ENCODE results near the gene LRRK2. TPM values are rescaled to one million over a fixed set of nuclear protein-coding genes. Genes with fewer than 3 reads are reported as not detected.

LRRK2 gene
- total RNA-seq, 1 experiment from 2014 or later: 0.13 TPM

DNA sequence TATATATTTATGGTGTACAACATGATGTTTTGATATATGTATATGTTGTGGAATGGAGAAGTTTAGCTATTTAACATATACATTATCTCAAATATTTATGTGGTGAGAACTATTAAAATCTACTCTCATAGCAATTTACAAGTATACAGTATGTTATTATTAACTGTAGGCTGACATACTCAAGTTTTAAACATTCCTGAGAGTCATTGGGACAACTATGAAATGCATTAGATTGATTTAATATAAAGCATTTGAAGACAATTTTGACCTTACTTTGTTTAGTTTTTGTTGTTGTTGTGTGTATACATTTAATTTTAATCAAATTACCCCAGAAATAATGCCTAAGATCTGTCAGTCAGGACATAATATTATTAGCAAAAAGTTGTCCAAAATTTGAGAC is 99.5 kb downstream of the LRRK2 start:
- Histone ChIP-seq H3K4me1 (ENCODE audit: control insufficient read depth, insufficient read depth, low read length) (no peaks in the 10 kb centered on the region), H3K9me3 (ENCODE audit: control insufficient read depth, insufficient read depth, low read depth, low read length) (no peaks in the 10 kb centered on the region), H3K27me3 (ENCODE audit: control insufficient read depth, insufficient read depth, low read length) (no peaks in the 10 kb centered on the region), H3K4me3 (ENCODE audit: low read depth in 2 of 2, low read length in 2 of 2) (no peak overlapping the region), H3K27ac (ENCODE audit: low read length) (no peak overlapping the region), H3K36me3 (ENCODE audit: control insufficient read depth, insufficient read depth, low read length) (no peaks in the 10 kb centered on the region)
- intact Hi-C loops (cut with micrococcal nuclease; ENCODE audit: unreplicated experiment) (loop anchor here (10.0 kb wide), 1 partner anchor 601 kb away; no protein-coding TSS in a partner anchor), in situ Hi-C loops (cut with HindIII; ENCODE audit: low pct_unique_long_range_greater_than_20kb, low sequenced_read_pairs) (no loop called here)
- POLR2A ChIA-PET: no interaction called here
- no peak for TF ChIP-seq SIN3A (IDR thresholded peaks at IDR 0.05; ENCODE audit: borderline replicate concordance, insufficient read depth, low read depth, low read length)
- TF ChIP-seq, protein P1, sequence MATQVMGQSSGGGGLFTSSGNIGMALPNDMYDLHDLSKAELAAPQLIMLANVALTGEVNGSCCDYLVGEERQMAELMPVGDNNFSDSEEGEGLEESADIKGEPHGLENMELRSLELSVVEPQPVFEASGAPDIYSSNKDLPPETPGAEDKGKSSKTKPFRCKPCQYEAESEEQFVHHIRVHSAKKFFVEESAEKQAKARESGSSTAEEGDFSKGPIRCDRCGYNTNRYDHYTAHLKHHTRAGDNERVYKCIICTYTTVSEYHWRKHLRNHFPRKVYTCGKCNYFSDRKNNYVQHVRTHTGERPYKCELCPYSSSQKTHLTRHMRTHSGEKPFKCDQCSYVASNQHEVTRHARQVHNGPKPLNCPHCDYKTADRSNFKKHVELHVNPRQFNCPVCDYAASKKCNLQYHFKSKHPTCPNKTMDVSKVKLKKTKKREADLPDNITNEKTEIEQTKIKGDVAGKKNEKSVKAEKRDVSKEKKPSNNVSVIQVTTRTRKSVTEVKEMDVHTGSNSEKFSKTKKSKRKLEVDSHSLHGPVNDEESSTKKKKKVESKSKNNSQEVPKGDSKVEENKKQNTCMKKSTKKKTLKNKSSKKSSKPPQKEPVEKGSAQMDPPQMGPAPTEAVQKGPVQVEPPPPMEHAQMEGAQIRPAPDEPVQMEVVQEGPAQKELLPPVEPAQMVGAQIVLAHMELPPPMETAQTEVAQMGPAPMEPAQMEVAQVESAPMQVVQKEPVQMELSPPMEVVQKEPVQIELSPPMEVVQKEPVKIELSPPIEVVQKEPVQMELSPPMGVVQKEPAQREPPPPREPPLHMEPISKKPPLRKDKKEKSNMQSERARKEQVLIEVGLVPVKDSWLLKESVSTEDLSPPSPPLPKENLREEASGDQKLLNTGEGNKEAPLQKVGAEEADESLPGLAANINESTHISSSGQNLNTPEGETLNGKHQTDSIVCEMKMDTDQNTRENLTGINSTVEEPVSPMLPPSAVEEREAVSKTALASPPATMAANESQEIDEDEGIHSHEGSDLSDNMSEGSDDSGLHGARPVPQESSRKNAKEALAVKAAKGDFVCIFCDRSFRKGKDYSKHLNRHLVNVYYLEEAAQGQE (IDR thresholded peaks at IDR 0.05; ENCODE audit: insufficient read depth in 1 of 2, low read depth in 2 of 2, low read length in 1 of 2): no peak
- no peak for TF ChIP-seq TCF7L2 (IDR thresholded peaks at IDR 0.05; ENCODE audit: low read depth, low read length)
- TF ChIP-seq, protein P2, sequence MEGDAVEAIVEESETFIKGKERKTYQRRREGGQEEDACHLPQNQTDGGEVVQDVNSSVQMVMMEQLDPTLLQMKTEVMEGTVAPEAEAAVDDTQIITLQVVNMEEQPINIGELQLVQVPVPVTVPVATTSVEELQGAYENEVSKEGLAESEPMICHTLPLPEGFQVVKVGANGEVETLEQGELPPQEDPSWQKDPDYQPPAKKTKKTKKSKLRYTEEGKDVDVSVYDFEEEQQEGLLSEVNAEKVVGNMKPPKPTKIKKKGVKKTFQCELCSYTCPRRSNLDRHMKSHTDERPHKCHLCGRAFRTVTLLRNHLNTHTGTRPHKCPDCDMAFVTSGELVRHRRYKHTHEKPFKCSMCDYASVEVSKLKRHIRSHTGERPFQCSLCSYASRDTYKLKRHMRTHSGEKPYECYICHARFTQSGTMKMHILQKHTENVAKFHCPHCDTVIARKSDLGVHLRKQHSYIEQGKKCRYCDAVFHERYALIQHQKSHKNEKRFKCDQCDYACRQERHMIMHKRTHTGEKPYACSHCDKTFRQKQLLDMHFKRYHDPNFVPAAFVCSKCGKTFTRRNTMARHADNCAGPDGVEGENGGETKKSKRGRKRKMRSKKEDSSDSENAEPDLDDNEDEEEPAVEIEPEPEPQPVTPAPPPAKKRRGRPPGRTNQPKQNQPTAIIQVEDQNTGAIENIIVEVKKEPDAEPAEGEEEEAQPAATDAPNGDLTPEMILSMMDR (IDR thresholded peaks at IDR 0.05): no peak
- TF ChIP-seq POLR2AphosphoS5 (IDR thresholded peaks at IDR 0.05; ENCODE audit: low read depth, low read length): no peak
- no peak for DNase-seq (ENCODE audit: low read depth, low spot score)
- ATAC-seq: no peak
- BruUV-seq (replicated peaks): no TSS peak
- CTCF ChIA-PET: interaction anchor here (0.6 kb wide), 1 partner anchor 697 kb away, joined by 3 read pairs; no protein-coding TSS in a partner anchor

DNA sequence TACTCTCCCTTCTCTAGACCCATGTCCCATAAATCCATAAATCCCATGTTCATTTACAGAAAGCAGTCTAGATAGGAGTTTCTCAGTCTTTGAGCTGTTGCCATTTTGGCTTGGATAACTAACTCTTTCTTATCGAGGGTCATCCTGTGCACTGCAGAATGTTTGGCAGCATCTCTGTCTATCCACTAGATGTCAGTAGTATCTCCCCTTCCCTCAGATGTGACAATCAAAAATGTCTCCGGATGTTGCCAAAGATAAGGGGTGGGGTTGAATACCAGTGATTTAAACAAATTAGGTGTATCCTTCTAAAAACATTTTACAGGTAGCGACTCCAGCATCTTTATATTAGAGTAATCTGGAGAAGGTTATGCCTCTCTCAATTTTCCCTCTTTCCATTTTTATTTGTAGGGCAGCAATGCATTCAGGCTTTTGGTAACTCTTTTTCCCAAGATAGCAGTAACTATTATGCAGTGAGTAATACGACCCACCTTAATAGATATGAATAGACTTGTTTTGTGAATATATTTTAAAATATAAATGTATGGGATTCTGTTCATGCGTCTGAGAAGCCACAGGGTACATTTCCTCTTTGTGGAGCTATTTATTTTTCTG is 100.7 kb downstream of the LRRK2 start:
- H3K4me3 ChIP-seq (ENCODE audit: low read depth in 2 of 2, low read length in 2 of 2): peak overlapping the region; percentile 9 to 32; a peak in 3 of 4 replicates
- TF ChIP-seq TCF7L2 (IDR thresholded peaks at IDR 0.05; ENCODE audit: low read depth, low read length) (no peak), SIN3A (IDR thresholded peaks at IDR 0.05; ENCODE audit: borderline replicate concordance, insufficient read depth, low read depth, low read length) (no peak), POLR2AphosphoS5 (IDR thresholded peaks at IDR 0.05; ENCODE audit: low read depth, low read length) (no peak)
- TF ChIP-seq, protein P1 (IDR thresholded peaks at IDR 0.05; ENCODE audit: insufficient read depth in 1 of 2, low read depth in 2 of 2, low read length in 1 of 2): no peak
- TF ChIP-seq, protein P2 (IDR thresholded peaks at IDR 0.05): peak; percentile 84
- no TSS peak for BruUV-seq (replicated peaks)
- no peak overlapping the region for H3K27ac ChIP-seq (ENCODE audit: low read length)
- no peaks in the 10 kb centered on the region for H3K4me1 ChIP-seq (ENCODE audit: control insufficient read depth, insufficient read depth, low read length)
- ChIA-PET CTCF (no interaction called here), POLR2A (interaction anchor here (0.6 kb wide), 1 partner anchor 22 kb away, joined by 3 read pairs; no protein-coding TSS in a partner anchor)
- intact Hi-C loops (cut with micrococcal nuclease; ENCODE audit: unreplicated experiment) (loop anchor here (10.0 kb wide), 1 partner anchor 599 kb away; no protein-coding TSS in a partner anchor), in situ Hi-C loops (cut with HindIII; ENCODE audit: low pct_unique_long_range_greater_than_20kb, low sequenced_read_pairs) (no loop called here)
- ATAC-seq: peak; percentile 92
- H3K9me3 ChIP-seq (ENCODE audit: control insufficient read depth, insufficient read depth, low read depth, low read length): peaks cover 7% of the 10 kb centered on the region; the same call in 1 of the 2 replicates
- peak; percentile 64 for DNase-seq (ENCODE audit: low read depth, low spot score)
- H3K36me3 ChIP-seq (ENCODE audit: control insufficient read depth, insufficient read depth, low read length): no peaks in the 10 kb centered on the region
- H3K27me3 ChIP-seq (ENCODE audit: control insufficient read depth, insufficient read depth, low read length): no peaks in the 10 kb centered on the region
